GM18505 (cell line): ENCODE data around the gene WSCD1.

Experiments
- ATAC-seq: cut with Tn5 transposase; IDR thresholded peaks from one replicate; pipeline ENCODE4 v1.9.1; 2021; ENCODE audit not compliant: unreplicated experiment
- POLR2A ChIP-seq: IDR thresholded peaks from 4 replicates; pipeline ENCODE4 v1.6.1; 2011; ENCODE audit warnings: borderline replicate concordance; ENCODE audit not compliant: insufficient read depth, insufficient read length; ENCODE audit errors: extremely low read depth

The WSCD1 gene

DNA sequence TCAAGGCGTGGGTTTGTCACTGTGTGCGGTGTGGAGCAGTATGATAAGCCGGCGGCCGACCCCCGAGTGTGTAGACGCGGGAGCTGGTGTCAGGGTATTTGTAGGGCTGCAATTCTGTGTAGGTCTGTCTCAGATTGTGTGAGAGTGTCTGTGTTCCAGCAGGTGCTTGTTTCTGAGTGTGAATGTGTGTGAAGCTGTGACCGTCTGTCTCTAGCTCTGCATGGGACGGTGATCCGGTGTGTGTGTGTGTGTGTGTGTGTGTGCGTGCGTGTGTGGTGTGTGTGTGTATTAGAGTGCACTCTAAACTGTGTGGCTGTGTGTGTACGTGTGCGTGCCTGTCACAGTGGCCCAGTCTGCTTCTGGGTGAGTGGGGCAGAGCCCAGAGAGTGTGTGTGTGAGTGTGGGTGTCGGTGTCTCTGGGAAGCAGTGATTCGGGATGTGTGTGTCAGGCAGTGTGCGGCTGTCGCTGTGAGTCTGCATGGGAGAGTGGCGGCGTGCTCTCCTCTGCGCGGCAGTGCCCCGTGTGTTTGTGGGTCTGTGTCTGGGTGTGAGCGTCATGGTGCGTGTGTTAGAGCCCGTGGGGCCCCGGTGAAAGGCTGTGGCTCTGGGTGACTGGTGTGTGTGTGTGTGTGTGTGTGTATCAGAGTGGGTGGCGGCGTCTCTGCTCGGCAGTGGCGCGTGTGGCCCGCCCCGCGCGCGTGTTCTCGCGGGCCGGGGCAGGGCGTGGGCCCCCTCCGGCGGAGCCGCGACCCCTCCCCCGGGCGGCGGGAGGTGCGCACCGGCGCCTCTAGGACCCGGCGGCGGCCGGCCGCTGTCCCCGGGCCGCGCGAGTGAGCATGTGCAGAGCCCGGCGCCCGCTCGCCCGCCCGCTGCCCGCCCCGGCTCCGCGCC is at the start of gene WSCD1:
TSS of gene WSCD1 (plus strand) at position 841 of the 891 bp plus-strand sequence. CDS start 10,280 bp downstream, outside the sequence.
- no peak for ATAC-seq
- no peak for TF ChIP-seq POLR2A

DNA sequence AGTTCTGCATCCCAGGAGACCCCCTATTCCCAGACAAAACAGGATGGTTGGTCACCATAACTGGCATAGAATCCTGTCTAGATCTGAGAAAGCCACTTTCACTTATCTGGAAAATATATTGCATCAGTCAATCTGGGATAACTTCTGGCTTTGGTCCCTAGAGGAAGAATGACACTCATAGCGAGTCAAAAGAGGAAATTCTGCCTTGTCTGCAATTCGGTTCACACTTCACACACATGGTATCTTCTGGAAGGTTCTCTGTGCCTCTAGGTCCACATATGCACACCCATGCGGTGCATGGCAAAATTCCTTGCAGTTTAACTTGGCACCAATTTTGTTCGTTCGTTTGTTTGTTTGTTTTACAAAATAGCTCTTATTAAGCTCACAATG is 49.2 kb upstream of the WSCD1 start:
- TF ChIP-seq POLR2A = no peak
- ATAC-seq = no peak

GRCh38 chr17:6021627-6022026 is 48.6 kb upstream of the WSCD1 start:
- no peak for ATAC-seq
- TF ChIP-seq POLR2A = no peak

DNA sequence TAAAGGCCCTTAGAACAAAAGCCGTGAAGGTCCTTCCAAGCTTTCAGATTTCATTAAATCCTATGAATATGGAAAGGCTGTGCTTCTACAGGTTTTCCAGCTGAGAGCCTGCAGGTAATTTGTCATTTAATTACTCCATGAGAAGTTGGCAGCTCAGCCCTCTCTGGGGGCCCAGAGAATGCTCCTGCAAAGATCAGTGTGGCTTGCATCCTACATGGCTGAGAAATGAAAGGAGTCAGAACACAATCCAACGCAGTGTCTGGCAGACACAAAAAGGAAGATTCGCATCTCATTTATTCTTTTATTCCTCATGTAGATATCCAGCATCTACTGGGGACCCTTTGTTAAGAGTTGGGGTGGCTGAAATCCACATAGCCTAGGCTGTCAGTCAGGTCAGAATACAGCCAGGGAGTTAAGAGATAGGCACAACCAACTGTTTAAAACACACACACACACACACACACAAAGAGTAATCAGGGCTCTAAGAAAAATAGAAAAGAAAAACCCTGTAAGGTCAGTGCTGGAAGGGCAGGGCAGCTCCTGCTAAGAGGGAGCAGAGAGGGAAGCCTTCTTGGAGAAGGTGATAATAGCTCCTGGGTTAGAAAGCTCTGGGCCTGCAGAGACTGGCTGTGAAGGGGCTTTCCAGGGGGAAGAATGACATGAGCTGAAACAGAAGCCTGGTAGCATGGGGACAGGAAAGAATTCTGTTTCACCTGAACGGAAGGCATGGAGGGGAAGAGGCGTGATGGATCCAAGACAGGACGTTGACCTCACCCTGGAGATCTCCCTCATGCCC is 46.9 kb upstream of the WSCD1 start:
- no peak for ATAC-seq
- TF ChIP-seq POLR2A = no peak

DNA sequence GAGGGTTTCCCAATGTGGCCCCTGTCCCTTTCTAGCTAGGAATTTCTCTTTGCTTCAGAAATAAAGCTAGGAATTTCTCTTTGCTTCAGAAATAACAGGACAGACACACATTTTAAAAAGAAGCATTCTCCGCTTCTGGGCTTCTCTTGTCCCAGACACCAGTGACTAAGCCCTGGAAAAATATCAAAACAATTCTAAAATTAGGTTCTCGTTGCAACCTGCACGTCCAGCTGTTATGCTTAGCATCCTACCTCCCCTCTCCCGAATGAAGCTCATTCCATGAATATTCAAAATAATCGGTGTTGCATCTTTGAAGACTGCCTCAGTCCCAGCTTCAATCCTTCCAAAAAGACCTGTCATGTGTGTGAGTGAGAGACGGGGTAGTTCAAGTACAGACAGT is 45.6 kb upstream of the WSCD1 start:
- ATAC-seq = no peak
- no peak for TF ChIP-seq POLR2A

DNA sequence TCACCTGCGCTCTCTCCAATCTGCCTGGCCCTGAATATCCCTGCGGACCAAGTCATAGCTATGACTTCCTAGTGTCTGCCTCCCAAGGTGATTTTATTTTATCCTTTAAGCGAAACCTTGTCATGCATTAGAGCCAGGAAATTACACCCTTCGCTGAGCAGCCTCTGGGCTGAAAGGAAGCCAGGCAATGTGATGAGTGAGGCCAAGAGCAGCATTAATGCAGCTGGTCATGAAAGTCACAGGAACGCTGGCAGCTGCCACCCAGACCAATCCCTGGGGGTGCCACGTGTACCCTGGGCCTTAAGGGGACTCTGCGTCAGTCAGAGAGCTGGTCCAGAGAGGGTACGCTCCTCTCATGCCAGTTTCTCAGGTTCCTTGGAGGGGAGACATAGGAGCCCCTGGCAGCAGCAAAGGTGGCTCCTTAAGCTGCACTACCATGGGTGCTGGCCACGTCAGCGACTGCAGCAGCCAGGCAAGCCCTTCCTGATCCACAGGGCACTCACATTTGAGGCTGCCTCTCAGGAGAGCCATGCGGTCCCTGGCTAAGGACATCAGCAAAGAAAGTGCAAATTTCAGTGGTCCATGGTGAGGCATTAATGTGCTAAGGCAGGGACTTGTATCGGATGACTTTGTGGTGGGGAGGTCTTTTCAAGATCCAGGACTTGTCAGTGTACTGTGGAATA is 42.7 kb upstream of the WSCD1 start:
- no peak for ATAC-seq
- TF ChIP-seq POLR2A = no peak

DNA sequence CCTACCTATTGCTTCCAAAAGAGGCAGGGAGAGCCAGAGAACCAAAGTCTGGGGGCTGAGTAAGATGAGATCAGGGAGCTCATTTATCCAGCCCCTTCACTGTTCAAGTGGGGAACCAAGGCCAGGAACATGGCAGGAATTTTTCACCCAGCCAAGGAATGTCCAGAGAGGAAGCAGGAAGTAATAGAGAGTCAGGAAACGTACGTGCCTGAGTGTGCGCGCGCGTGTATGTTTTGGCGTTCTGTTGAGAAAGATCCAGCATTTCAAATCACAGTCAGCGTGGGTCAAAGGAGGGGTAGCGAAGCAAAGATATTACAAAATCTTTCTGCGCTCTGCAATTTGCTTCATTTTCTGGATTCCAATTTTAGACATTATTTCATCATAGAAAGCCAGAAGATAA is 41.9 kb upstream of the WSCD1 start:
- no peak for TF ChIP-seq POLR2A
- ATAC-seq = no peak

DNA sequence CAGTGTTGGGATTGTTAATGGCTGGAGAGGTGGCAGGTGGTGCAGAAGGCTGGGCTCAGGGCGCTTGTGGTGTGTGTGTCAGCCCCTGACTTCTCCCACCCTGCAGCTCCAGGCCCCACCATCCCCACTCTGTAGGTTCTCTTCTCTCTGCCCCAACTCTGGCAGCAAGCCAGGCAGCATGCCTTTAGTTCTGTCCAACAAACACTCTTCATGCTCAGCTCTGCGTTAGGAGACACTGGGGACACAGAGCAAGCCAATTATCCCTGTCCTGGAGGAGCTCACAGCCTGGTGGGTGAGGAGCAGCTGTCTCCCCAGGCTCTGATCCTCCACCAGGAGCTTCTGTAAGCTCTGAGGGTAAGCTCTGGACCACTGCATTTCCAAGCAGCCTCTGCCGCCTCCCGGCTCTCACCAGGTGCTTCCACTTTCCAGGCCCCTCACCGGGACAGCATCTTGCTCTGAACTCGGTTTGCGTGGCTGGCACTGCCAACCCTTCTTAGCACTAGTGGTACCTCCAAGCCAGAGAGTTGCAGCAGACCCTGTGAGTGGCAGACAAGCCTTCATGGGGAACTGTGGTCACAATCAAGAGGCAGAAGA is 34.3 kb upstream of the WSCD1 start:
- TF ChIP-seq POLR2A = no peak
- no peak for ATAC-seq

GRCh38 chr17:6040504-6040903 is 29.7 kb upstream of the WSCD1 start:
- no peak for TF ChIP-seq POLR2A
- ATAC-seq = no peak

DNA sequence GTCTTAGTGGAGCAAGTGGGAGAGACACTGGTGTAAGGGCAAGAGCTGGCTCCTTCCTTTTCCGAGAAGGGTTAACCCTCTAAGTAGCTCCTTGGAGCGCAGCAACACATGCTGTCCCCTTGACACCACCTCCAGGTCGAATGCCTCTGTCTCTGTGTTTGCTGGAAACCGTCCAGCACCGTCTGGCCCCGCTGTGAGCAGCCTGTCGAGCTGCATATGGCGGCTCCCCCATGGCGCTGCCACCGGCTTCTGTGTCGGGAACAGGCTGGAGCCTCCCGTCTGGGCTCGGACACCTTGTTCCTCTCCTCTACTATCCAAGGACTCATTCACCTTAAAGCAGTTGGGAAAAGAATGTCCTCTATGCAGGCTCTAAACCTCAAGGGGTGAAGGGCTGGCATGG is 28.9 kb upstream of the WSCD1 start:
- TF ChIP-seq POLR2A = no peak
- ATAC-seq = no peak

DNA sequence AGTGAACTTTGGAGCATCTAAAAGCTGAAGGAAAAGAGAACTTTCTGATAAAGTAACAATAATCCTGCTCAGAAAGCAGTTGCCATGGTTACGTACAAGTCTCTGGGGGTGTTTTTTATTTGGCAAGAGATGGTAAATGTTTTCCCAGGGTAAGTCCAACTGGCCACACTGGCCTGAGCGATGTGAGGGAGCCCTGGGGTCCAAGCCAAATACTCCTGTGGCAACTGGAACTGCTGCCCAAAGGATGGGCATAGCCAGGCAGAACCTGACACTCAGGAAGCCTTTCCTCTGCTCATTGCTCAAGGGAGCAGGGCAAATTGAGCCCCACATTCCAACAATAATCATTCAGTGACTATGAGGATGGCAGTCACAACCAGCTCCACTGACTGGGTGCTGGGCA is 26.8 kb upstream of the WSCD1 start:
- no peak for ATAC-seq

DNA sequence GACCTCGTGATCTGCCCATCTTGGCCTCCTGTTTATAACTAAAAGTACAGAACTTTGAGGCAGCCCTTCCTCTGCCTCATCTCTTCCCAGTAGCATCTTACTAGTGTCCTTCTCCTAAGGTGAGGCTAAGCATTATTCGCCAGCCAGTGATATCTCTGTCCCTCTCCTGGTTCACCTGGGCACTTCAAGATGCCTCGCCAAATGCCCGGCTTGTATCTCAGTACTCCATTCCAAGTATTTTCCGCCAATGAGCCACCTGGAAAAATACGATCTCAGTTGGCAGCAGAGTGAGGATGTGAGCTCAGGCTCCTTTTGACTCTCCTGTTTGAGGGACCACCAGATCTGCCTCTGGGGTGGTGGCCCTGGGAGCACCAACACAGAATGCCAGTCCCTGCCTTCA is 25.9 kb upstream of the WSCD1 start:
- TF ChIP-seq POLR2A = no peak
- no peak for ATAC-seq

More for the DNA sequence above, 26.8 kb upstream of the WSCD1 start:
- TF ChIP-seq POLR2A = no peak
